C4-2B (cell line): ENCODE measurements around the gene KRTAP4-8.

ENCODE experiments used
- CTCF ChIP-seq: fragments of 450-650 bp; conservative IDR thresholded peaks from 2 replicates; pipeline ENCODE4 v1.5.1; 2017; ENCODE audit warnings: mild to moderate bottlenecking
- ZFX ChIP-seq: fragments of 450-650 bp; IDR thresholded peaks from 2 replicates; pipeline ENCODE4 v1.6.1; 2017

- TF ChIP-seq CTCF (no peak), ZFX (no peak)
These were observed 34.0 kb upstream of the KRTAP4-8 start for GRCh38 chr17:41131979-41132378.
